Caco-2 (cell line): ENCODE results near the gene NCKIPSD. TPM values are rescaled to one million over a fixed set of nuclear protein-coding genes. Genes with fewer than 3 reads are reported as not detected.

Source experiments
- BruUV-seq: library from RNA; stranded (reverse); fragments of 400-500 nt; replicated peaks from 2 replicates; lab custom pipeline; 2021; lab: Mats Ljungman, UMichigan
- CTCF ChIA-PET: fragments of 300-600 bp; sonication (Branson Sonifier 250); formaldehyde crosslinking; loops from one replicate; lab custom pipeline; 2022; ENCODE audit warnings: antibody characterized with exemption; lab: Charles Lee
- POLR2A ChIA-PET: fragments of 300-600 bp; sonication (Branson Sonifier 250); formaldehyde crosslinking; loops from one replicate; lab custom pipeline; 2022; ENCODE audit warnings: antibody characterized with exemption; lab: Charles Lee
- DNase-seq, 2 experiments: peaks; one replicate each; pipeline versions ENCODE4 v3.0.0 to v3.0.0-alpha.2; 2020 to 2022
- H3K27me3 ChIP-seq: replicated peaks from 2 replicates; pipeline ENCODE4 v1.6.0; 2011; ENCODE audit warnings: low read length; ENCODE audit not compliant: control insufficient read depth, insufficient read depth
- H3K36me3 ChIP-seq: 2 replicates; pipeline ENCODE4 v1.5.1; 2011; ENCODE audit warnings: low read length; ENCODE audit not compliant: control insufficient read depth, insufficient read depth
- H3K4me1 ChIP-seq: fragments of 250-450 bp; sonication (Bioruptor Pico); 2 replicates; pipeline ENCODE4 v1.5.1; 2020; ENCODE audit warnings: mild to moderate bottlenecking
- H3K4me3 ChIP-seq: 2 replicates; pipeline ENCODE4 v1.5.1; 2011; ENCODE audit warnings: low read depth, mild to moderate bottlenecking, control low read depth, low read length
- H3K9me3 ChIP-seq: fragments of 250-450 bp; sonication (Bioruptor Pico); 2 replicates; pipeline ENCODE4 v1.5.1; 2020; ENCODE audit warnings: mild to moderate bottlenecking, moderate library complexity
- H3K27ac Mint-ChIP-seq: one replicate; pipeline ENCODE4 v1.8.0; 2022; ENCODE audit warnings: mixed read lengths; ENCODE audit not compliant: unreplicated experiment
- H3K27me3 Mint-ChIP-seq: one replicate; pipeline ENCODE4 v1.8.0; 2022; ENCODE audit warnings: mixed read lengths; ENCODE audit not compliant: insufficient read depth, unreplicated experiment
- H3K36me3 Mint-ChIP-seq: one replicate; pipeline ENCODE4 v1.8.0; 2022; ENCODE audit warnings: mild to moderate bottlenecking, mixed read lengths; ENCODE audit not compliant: insufficient read depth, unreplicated experiment
- H3K4me1 Mint-ChIP-seq: one replicate; pipeline ENCODE4 v1.8.0; 2022; ENCODE audit warnings: low read depth, mixed read lengths; ENCODE audit not compliant: unreplicated experiment
- H3K4me3 Mint-ChIP-seq: one replicate; pipeline ENCODE4 v1.8.0; 2022; ENCODE audit warnings: mild to moderate bottlenecking, moderate library complexity, mixed read lengths; ENCODE audit not compliant: unreplicated experiment
- H3K9me3 Mint-ChIP-seq: one replicate; pipeline ENCODE4 v1.8.0; 2022; ENCODE audit warnings: mixed read lengths; ENCODE audit not compliant: unreplicated experiment
- CTCF ChIP-seq, 2 experiments: fragments of 200-600 bp in 1 of 2; IDR thresholded peaks; 1 replicate in 1 of 2; 2 replicates in 1 of 2; pipeline versions ENCODE4 v1.5.1 to v1.8.0; 2011 to 2022; ENCODE audit warnings: antibody characterized with exemption in 1 of 2, control low read depth in 1 of 2, inconsistent platforms in 1 of 2, low read depth in 1 of 2, low read length in 1 of 2, mild to moderate bottlenecking in 1 of 2, moderate library complexity in 1 of 2; ENCODE audit not compliant: insufficient read depth in 1 of 2, severe bottlenecking in 1 of 2, unreplicated experiment in 1 of 2
- intact Hi-C: fragments of 100-400 bp; cut with micrococcal nuclease; formaldehyde crosslinking; loops from one replicate; pipeline ENCODE4 v1.10.0; 2022; ENCODE audit not compliant: unreplicated experiment
- total RNA-seq: library from RNA; stranded (reverse); gene quantifications from 2 replicates; pipeline ENCODE4 v1.2.3, GENCODE V29; 2022

The NCKIPSD gene
- total RNA-seq, 1 experiment from 2014 or later = 30.2 TPM

GRCh38 chr3:48687220-48687678 is 1.5 kb upstream of the NCKIPSD start:
- Histone ChIP-seq H3K4me1 (peaks cover 7% of the 10 kb centered on the region), H3K27me3 (no peaks in the 10 kb centered on the region), H3K9me3 (no peaks in the 10 kb centered on the region), H3K36me3 (peaks cover 8% of the 10 kb centered on the region), H3K4me3 (no peak overlapping the region)
- POLR2A ChIA-PET = interaction anchor here (1.8 kb wide), 1 partner anchor 23 kb away, joined by 14 read pairs; the partner anchor contains the start of gene CELSR3
- Mint-ChIP-seq H3K36me3 (peaks cover 83% of the 10 kb centered on the region), H3K4me3 (no peak overlapping the region), H3K27ac (no peak overlapping the region), H3K27me3 (no peaks in the 10 kb centered on the region), H3K4me1 (peaks cover 14% of the 10 kb centered on the region), H3K9me3 (no peaks in the 10 kb centered on the region)
- CTCF ChIA-PET = interaction anchor here (1.1 to 2.0 kb wide), 2 partner anchors 11 to 78 kb away, joined by 3 to 18 read pairs; no protein-coding TSS in a partner anchor
- intact Hi-C loops = loop anchor here (10.0 kb wide), 1 partner anchor 268 kb away; no protein-coding TSS in a partner anchor
- DNase-seq = no peak
- TF ChIP-seq CTCF (IDR thresholded peaks at IDR 0.05; ENCODE audit: insufficient read depth in 1 of 2, low read depth in 1 of 2, low read length in 1 of 2, severe bottlenecking in 1 of 2, unreplicated experiment in 1 of 2) = no peak
- no TSS peak for BruUV-seq

- intact Hi-C loops = loop anchor here (10.0 kb wide), 1 partner anchor 268 kb away; no protein-coding TSS in a partner anchor
- POLR2A ChIA-PET = interaction anchor here (1.8 kb wide), 1 partner anchor 23 kb away, joined by 14 read pairs; the partner anchor contains the start of gene CELSR3
- Mint-ChIP-seq H3K27me3 (no peaks in the 10 kb centered on the region), H3K4me3 (peak overlapping the region; percentile 86), H3K4me1 (peaks cover 14% of the 10 kb centered on the region), H3K9me3 (no peaks in the 10 kb centered on the region), H3K36me3 (peaks cover 79% of the 10 kb centered on the region), H3K27ac (peak overlapping the region; percentile 84)
- Histone ChIP-seq H3K4me1 (peaks cover 7% of the 10 kb centered on the region), H3K36me3 (peaks cover 8% of the 10 kb centered on the region), H3K27me3 (no peaks in the 10 kb centered on the region), H3K4me3 (no peak overlapping the region; the same call in 1 of the 2 replicates), H3K9me3 (no peaks in the 10 kb centered on the region)
- TF ChIP-seq CTCF (IDR thresholded peaks at IDR 0.05; ENCODE audit: insufficient read depth in 1 of 2, low read depth in 1 of 2, low read length in 1 of 2, severe bottlenecking in 1 of 2, unreplicated experiment in 1 of 2) = no peak
- no peak for DNase-seq
- CTCF ChIA-PET = interaction anchor here (0.6 to 2.0 kb wide), 8 partner anchors 11 to 1058 kb away, joined by 3 to 18 read pairs (median 4); no protein-coding TSS in a partner anchor
- BruUV-seq = no TSS peak
Observed at GRCh38 chr3:48686538-48687219, 964 bp upstream of the NCKIPSD start.

- no peaks in the 10 kb centered on the region for H3K9me3 ChIP-seq
- DNase-seq = no peak
- intact Hi-C loops = loop anchor here (10.0 kb wide), 1 partner anchor 270 kb away; no protein-coding TSS in a partner anchor
- peak overlapping the region; percentile 84 for H3K27ac Mint-ChIP-seq
- peaks cover 7% of the 10 kb centered on the region for H3K4me1 ChIP-seq
- H3K36me3 Mint-ChIP-seq = peaks cover 68% of the 10 kb centered on the region
- no TSS peak for BruUV-seq
- ChIA-PET POLR2A (interaction anchor here (0.6 to 1.8 kb wide), 3 partner anchors 21 to 410 kb away, joined by 4 to 14 read pairs (median 5); partner anchors contain the start of genes CELSR3 and SLC26A6), CTCF (interaction anchor here (0.8 to 2.0 kb wide), 3 partner anchors 50 to 80 kb away, joined by 4 to 18 read pairs (median 5); partner anchors contain the start of gene SLC26A6)
- peak overlapping the region; percentile 55 for H3K4me3 ChIP-seq
- peak overlapping the region; percentile 86 for H3K4me3 Mint-ChIP-seq
- no peaks in the 10 kb centered on the region for H3K27me3 ChIP-seq
- peaks cover 14% of the 10 kb centered on the region for H3K4me1 Mint-ChIP-seq
- TF ChIP-seq CTCF (IDR thresholded peaks at IDR 0.05; ENCODE audit: insufficient read depth in 1 of 2, low read depth in 1 of 2, low read length in 1 of 2, severe bottlenecking in 1 of 2, unreplicated experiment in 1 of 2) = no peak
- no peaks in the 10 kb centered on the region for H3K27me3 Mint-ChIP-seq
- H3K9me3 Mint-ChIP-seq = no peaks in the 10 kb centered on the region
- H3K36me3 ChIP-seq = peaks cover 11% of the 10 kb centered on the region
Observed at GRCh38 chr3:48685293-48685602, 467 bp downstream of the NCKIPSD start.
